IPS-18c (cell line): ENCODE results near the gene YJEFN3.

Experiments
- H3K4me3 ChIP-seq: 2 replicates; pipeline ENCODE4 v1.7.0; 2013; ENCODE audit warnings: low read depth, mild to moderate bottlenecking, low read length, moderate library complexity; ENCODE audit not compliant: insufficient read depth
- H3K9me3 ChIP-seq: one replicate; pipeline ENCODE4 v1.6.1; 2013; ENCODE audit warnings: mild to moderate bottlenecking, low read length, moderate library complexity; ENCODE audit not compliant: control insufficient read depth, insufficient read depth

Gene YJEFN3

GRCh38 chr19:19532806-19533701, 4.3 kb downstream of the YJEFN3 start:
- Histone ChIP-seq H3K9me3 (no peaks in the 10 kb centered on the region), H3K4me3 (no peak overlapping the region)

- Histone ChIP-seq H3K9me3 (no peaks in the 10 kb centered on the region), H3K4me3 (no peak overlapping the region)
Observed at GRCh38 chr19:19533841-19534240, 5.1 kb downstream of the YJEFN3 start.

- Histone ChIP-seq H3K4me3 (no peak overlapping the region), H3K9me3 (no peaks in the 10 kb centered on the region)
Observed at GRCh38 chr19:19534556-19535265, 6.0 kb downstream of the YJEFN3 start.

GRCh38 chr19:19535311-19536191, 6.8 kb downstream of the YJEFN3 start:
- peaks cover 2% of the 10 kb centered on the region for H3K9me3 ChIP-seq
- H3K4me3 ChIP-seq, result no peak overlapping the region

- H3K4me3 ChIP-seq, result peak overlapping the region; percentile 56; the same call in 1 of the 2 replicates
- peaks cover 2% of the 10 kb centered on the region for H3K9me3 ChIP-seq
Observed at GRCh38 chr19:19537075-19538048, 8.7 kb downstream of the YJEFN3 start.

GRCh38 chr19:19538061-19538784, 9.5 kb downstream of the YJEFN3 start, which contains the start of gene CILP2:
Gene CILP2 (plus strand): TSS chr19:19538265. CDS start chr19:19538350, 85 bp downstream.
- Histone ChIP-seq H3K9me3 (peaks cover 2% of the 10 kb centered on the region), H3K4me3 (peak within 1 kb of the TSS; percentile 56)

- Histone ChIP-seq H3K9me3 (peaks cover 2% of the 10 kb centered on the region), H3K4me3 (peak overlapping the region; percentile 56; the same call in 1 of the 2 replicates)
Observed at GRCh38 chr19:19538785-19539166, 10.1 kb downstream of the YJEFN3 start.

- no peak overlapping the region for H3K4me3 ChIP-seq
- H3K9me3 ChIP-seq, result peaks cover 2% of the 10 kb centered on the region
Observed at GRCh38 chr19:19539698-19540063, 11.0 kb downstream of the YJEFN3 start.

GRCh38 chr19:19540064-19540714, 11.5 kb downstream of the YJEFN3 start:
- peaks cover 2% of the 10 kb centered on the region for H3K9me3 ChIP-seq
- no peak overlapping the region; the same call in 1 of the 2 replicates for H3K4me3 ChIP-seq

- Histone ChIP-seq H3K9me3 (peaks cover 2% of the 10 kb centered on the region), H3K4me3 (peak overlapping the region; percentile 2; the same call in 1 of the 2 replicates)
Observed at GRCh38 chr19:19540715-19541515, 12.2 kb downstream of the YJEFN3 start.

GRCh38 chr19:19541616-19542015, 12.9 kb downstream of the YJEFN3 start:
- no peak overlapping the region for H3K4me3 ChIP-seq
- peaks cover 2% of the 10 kb centered on the region for H3K9me3 ChIP-seq

GRCh38 chr19:19542507-19542906, 13.8 kb downstream of the YJEFN3 start:
- Histone ChIP-seq H3K4me3 (no peak overlapping the region), H3K9me3 (peaks cover 2% of the 10 kb centered on the region)

- Histone ChIP-seq H3K4me3 (no peak overlapping the region), H3K9me3 (peaks cover 2% of the 10 kb centered on the region)
Observed at GRCh38 chr19:19543101-19543500, 14.4 kb downstream of the YJEFN3 start.

GRCh38 chr19:19543640-19544039, 14.9 kb downstream of the YJEFN3 start:
- peaks cover 2% of the 10 kb centered on the region for H3K9me3 ChIP-seq
- no peak overlapping the region for H3K4me3 ChIP-seq
